K562 (cell line): ENCODE results near the gene C1orf74. TPM values are rescaled to one million over a fixed set of nuclear protein-coding genes. Genes with fewer than 3 reads are reported as not detected.

Experiments used
- CEBPG ChIP-seq, 3 experiments: fragments of 200-800 bp in 1 of 3; sonication (Bioruptor generic) in 1 of 3; sonication (generic) in 1 of 3; formaldehyde crosslinking in 1 of 3; IDR thresholded peaks in 2 of 3; conservative IDR thresholded peaks in 1 of 3; 2 replicates each; pipeline versions ENCODE4 v1.6.1 to v1.8.0; 2016 to 2022; ENCODE audit warnings: missing compliant biosample characterization in 2 of 3, missing genetic modification characterization in 2 of 3, mild to moderate bottlenecking in 1 of 3, missing genetic modification reagents in 1 of 3
- HINFP ChIP-seq: fragments of 450-650 bp; conservative IDR thresholded peaks from 2 replicates; pipeline ENCODE4 v1.6.1; 2016; ENCODE audit warnings: missing genetic modification characterization, low read depth, mild to moderate bottlenecking, control low read depth, missing compliant biosample characterization
- IRF9 ChIP-seq: fragments of 450-650 bp; IDR thresholded peaks from 2 replicates; pipeline ENCODE4 v1.6.1; 2016; ENCODE audit warnings: missing biosample characterization, missing genetic modification characterization
- KDM5B ChIP-seq: fragments of 200-600 bp; sonication (generic); IDR thresholded peaks from 2 replicates; pipeline ENCODE4 v1.6.1; 2012; ENCODE audit warnings: low read depth, mild to moderate bottlenecking, moderate library complexity, low read length, control low read depth, inconsistent platforms; ENCODE audit not compliant: insufficient replicate concordance
- MAZ ChIP-seq, 2 experiments: fragments of 450-650 bp in 1 of 2; sonication (generic) in 1 of 2; formaldehyde crosslinking; IDR thresholded peaks in 1 of 2; conservative IDR thresholded peaks in 1 of 2; 2 replicates each; pipeline versions ENCODE4 v1.4.0 to v1.5.0; 2020; ENCODE audit warnings: mild to moderate bottlenecking in 1 of 2, missing genetic modification reagents in 1 of 2
- NFE2 ChIP-seq: IDR thresholded peaks from 2 replicates; pipeline ENCODE4 v1.6.1; 2014; ENCODE audit warnings: antibody characterized with exemption, low read depth
- NFXL1 ChIP-seq: fragments of 450-650 bp; formaldehyde crosslinking; IDR thresholded peaks from 2 replicates; pipeline ENCODE4 v1.4.0; 2021; ENCODE audit warnings: mild to moderate bottlenecking
- NR1H2 ChIP-seq: sonication (generic); formaldehyde crosslinking; IDR thresholded peaks from 2 replicates; pipeline ENCODE4 v1.4.0; 2020; ENCODE audit warnings: mild to moderate bottlenecking, missing genetic modification reagents
- NR2F6 ChIP-seq: fragments of 450-650 bp; formaldehyde crosslinking; IDR thresholded peaks from 2 replicates; pipeline ENCODE4 v1.4.0; 2020; ENCODE audit warnings: mild to moderate bottlenecking
- PATZ1 ChIP-seq: fragments of 250-450 bp; sonication (Bioruptor Pico); IDR thresholded peaks from 2 replicates; pipeline ENCODE4 v1.5.0; 2020; ENCODE audit warnings: mild to moderate bottlenecking, borderline replicate concordance
- POLR3A ChIP-seq: IDR thresholded peaks from 2 replicates; pipeline ENCODE4 v1.6.1; 2011; ENCODE audit warnings: borderline replicate concordance, mild to moderate bottlenecking, moderate library complexity; ENCODE audit not compliant: insufficient read length, insufficient read depth; ENCODE audit errors: extremely low read depth
- PTBP1 ChIP-seq: fragments of 200-400 bp; formaldehyde crosslinking; IDR thresholded peaks from 2 replicates; pipeline ENCODE4 v1.6.1; 2017; ENCODE audit warnings: low read depth, low read length
- SAP30 ChIP-seq: fragments of 200-600 bp; sonication (generic); IDR thresholded peaks from 2 replicates; pipeline ENCODE4 v1.6.1; 2012; ENCODE audit warnings: borderline replicate concordance, low read depth, mild to moderate bottlenecking, moderate library complexity, low read length, control low read depth, inconsistent platforms; ENCODE audit not compliant: insufficient read depth, poor library complexity, severe bottlenecking
- SMARCA5 ChIP-seq: fragments of 450-650 bp; IDR thresholded peaks from 2 replicates; pipeline ENCODE4 v1.6.1; 2016
- THAP12 ChIP-seq: fragments of 250-450 bp; sonication (Bioruptor Pico); IDR thresholded peaks from 2 replicates; pipeline ENCODE4 v1.9.0; 2021; ENCODE audit warnings: mild to moderate bottlenecking, inconsistent platforms
- THRB ChIP-seq: fragments of 450-650 bp; formaldehyde crosslinking; conservative IDR thresholded peaks from 2 replicates; pipeline ENCODE4 v1.4.0; 2022; ENCODE audit warnings: mild to moderate bottlenecking, missing genetic modification characterization
- ZNF224 ChIP-seq: sonication (generic); formaldehyde crosslinking; IDR thresholded peaks from 2 replicates; pipeline ENCODE4 v1.8.0; 2022; ENCODE audit warnings: mild to moderate bottlenecking, missing genetic modification reagents
- ZNF780A ChIP-seq: fragments of 250-450 bp; sonication (Bioruptor Pico); IDR thresholded peaks from 2 replicates; pipeline ENCODE4 v1.5.0; 2021; ENCODE audit warnings: mild to moderate bottlenecking
- ZZZ3 ChIP-seq: fragments of 450-650 bp; IDR thresholded peaks from 2 replicates; pipeline ENCODE4 v1.6.1; 2016; ENCODE audit warnings: antibody characterized with exemption, mild to moderate bottlenecking, moderate library complexity
- polyA plus RNA-seq, 8 experiments: library from polyadenylated mRNA; depleted of rRNA in 4 of 8; stranded (reverse) in 5 of 8; unstranded in 3 of 8; fragments of >200 nt; fragmentation: Nextera tagmentation in 2 of 8; fragmentation: Illumina TruSeq in 1 of 8; extraction: Ambion mirVana in 2 of 8; extraction: Trizol in 1 of 8; gene quantifications; 2 replicates each; pipeline versions ENCODE4 v1.2.1 to v1.2.3, GENCODE V29; 2011 to 2014; ENCODE audit warnings: inconsistent platforms in 1 of 8, missing spikeins in 1 of 8
- total RNA-seq, 7 experiments: library from RNA; depleted of rRNA in 6 of 7; stranded (reverse); fragments of >200 nt in 6 of 7; fragmentation: Illumina TruSeq in 2 of 7; extraction: Trizol in 2 of 7; gene quantifications; 2 replicates each; pipeline versions ENCODE4 v1.2.1 to v1.2.3, GENCODE V29; 2011 to 2021; ENCODE audit warnings: low replicate concordance in 1 of 7

The C1orf74 gene
- total and polyA plus RNA-seq, 9 of the 15 experiments (the other 6 are each of a cell fraction or from before 2014, with no cell fraction given) = 4.0 to 7.6 (median 5.7) TPM

GRCh38 chr1:209808059-209808581, 23.8 kb upstream of the C1orf74 start (continued):
- TF ChIP-seq HINFP (tag) (no peak), ZZZ3 (no peak), MAZ (CRISPR knock-in tag; conservative IDR thresholded peaks at IDR 0.05 in 1 of 2, IDR thresholded peaks at IDR 0.05 in 1 of 2) (peak; percentile 41 to 55; a peak in 3 of 4 replicates), NFE2 (peak; percentile 51; the same call in 1 of the 2 replicates), SAP30 (no peak), NR2F6 (CRISPR knock-in tag) (no peak), ZNF780A (CRISPR knock-in tag) (no peak), NR1H2 (no peak), SMARCA5 (no peak), ZNF224 (no peak), PTBP1 (no peak), IRF9 (tag) (no peak), THRB (CRISPR knock-in tag) (no peak), KDM5B (no peak), CEBPG (CRISPR knock-in tag; IDR thresholded peaks at IDR 0.05) (no peak), CEBPG (tag; conservative IDR thresholded peaks at IDR 0.05 in 1 of 2, IDR thresholded peaks at IDR 0.05 in 1 of 2) (0 out of 4 replicates have a peak, but pooled peaks have one; percentile 17 to 26), NFXL1 (CRISPR knock-in tag) (no peak), THAP12 (CRISPR knock-in tag) (no peak), POLR3A (no peak), PATZ1 (CRISPR knock-in tag) (no peak)
